Pancreas (tissue), 10 donors: Measurements from ENCODE around the gene DNMT1. TPM values are rescaled to one million over a fixed set of nuclear protein-coding genes. Genes with fewer than 3 reads are reported as not detected.

Experiments
- ATAC-seq, 4 donors: fragments of 200-7000 bp; cut with Tn5 transposase; one replicate each; pipeline versions ENCODE4 v1.8.0 to v1.9.1; 2020; ENCODE audit warnings: mild to moderate bottlenecking in 4 of 4, moderate library complexity in 4 of 4
- DNase-seq, 6 donors: peaks; one replicate each; pipeline ENCODE4 v3.0.0-alpha.2; 2020
- FAIRE-seq: peaks from 2 replicates; lab custom pipeline; 2012; peaks lifted over from hg19 to GRCh38; lab: Jason Lieb, UNC
- H3K27ac ChIP-seq, 4 donors: fragments of 200-600 bp; sonication (generic); 1 replicate in 3 of 4; 2 replicates in 1 of 4; pipeline versions ENCODE4 v1.5.0 to v1.8.0; 2020
- H3K27me3 ChIP-seq, 4 donors: fragments of 200-600 bp; one replicate each; pipeline ENCODE4 v1.8.0; 2021
- H3K36me3 ChIP-seq, 3 donors: fragments of 200-600 bp; sonication (generic) in 1 of 3; one replicate each; pipeline versions ENCODE4 v1.5.0 to v1.8.0; 2020 to 2021
- H3K4me1 ChIP-seq, 3 donors: fragments of 200-600 bp; one replicate each; pipeline ENCODE4 v1.8.0; 2021
- H3K4me3 ChIP-seq, 4 donors: fragments of 200-600 bp; sonication (generic) in 2 of 4; one replicate each; pipeline versions ENCODE4 v1.5.0 to v1.8.0; 2020 to 2021
- H3K9me3 ChIP-seq, 4 donors: fragments of 200-600 bp; one replicate each; pipeline ENCODE4 v1.8.0; 2021
- WGBS, 2 donors: extraction: QIAGEN DNeasy Blood & Tissue Kit; methylation state at CpG; one replicate each; pipeline ENCODE4 v1.1.7; 2013; 5-methylcytosine and 5-hydroxymethylcytosine counted together
- intact Hi-C, 3 donors: fragments of 100-400 bp; cut with DNase I; formaldehyde crosslinking; loops; one replicate each; pipeline versions ENCODE4 v1.11.1 to v1.14.2; 2022
- polyA plus RNA-seq, 2 donors: library from polyadenylated mRNA; stranded (reverse); fragments of 200-250 nt; gene quantifications; one replicate each; pipeline ENCODE4 v1.2.3, GENCODE V29; 2013
- total RNA-seq, 6 donors: library from RNA; stranded (reverse); fragmentation: NEBNext Ultra II Directional in 4 of 6; extraction: Animal tissue kit (Norgen Biotek cat#: 25700) in 4 of 6; gene quantifications; one replicate each; pipeline versions ENCODE4 v1.2.1 to v1.2.4, GENCODE V29; 2021 to 2023
- TF ChIP-seq, protein P1 (sequence below), 4 donors: fragments of 200-600 bp; sonication (generic) in 3 of 4; IDR thresholded peaks; one replicate each; pipeline versions ENCODE4 v1.5.0 to v1.8.0; 2021; ENCODE audit warnings: antibody characterized with exemption in 4 of 4
- donor health status: healthy with polysubstance abuse.
- donor health status: DM: no; HTN: no; CAD: no; lungs with moderate emphysema.
- donor health status: DM: no; HTN: no; CAD: no.
- donor health status: control.
- donor health status: control.
- donor health status: Bipolar disorder and iron deficiency.
- donor health status: DM: yes; HTN: yes; CAD: no.
- donor health status: DM: no; HTN: no; CAD: no.
- donor health status: DM: no; HTN: no; CAD: no.
- donor health status: DM: yes; HTN: yes; CAD: no.

Gene DNMT1
- total and polyA plus RNA-seq, 8 donors, result 11.4 to 28.7 (median 18.3) TPM

- no peaks in the 10 kb centered on the region for H3K36me3 ChIP-seq
- H3K9me3 ChIP-seq, result no peaks in the 10 kb centered on the region
- DNase-seq (no peak), FAIRE-seq (no peak), ATAC-seq (peak in 2 of 4 donors; percentile 51 to 71)
- H3K27me3 ChIP-seq, result no peaks in the 10 kb centered on the region
- intact Hi-C loops, result no loop called here
- H3K27ac ChIP-seq, result peak overlapping the region in 1 of 4 donors; percentile 15
- TF ChIP-seq, protein P1, sequence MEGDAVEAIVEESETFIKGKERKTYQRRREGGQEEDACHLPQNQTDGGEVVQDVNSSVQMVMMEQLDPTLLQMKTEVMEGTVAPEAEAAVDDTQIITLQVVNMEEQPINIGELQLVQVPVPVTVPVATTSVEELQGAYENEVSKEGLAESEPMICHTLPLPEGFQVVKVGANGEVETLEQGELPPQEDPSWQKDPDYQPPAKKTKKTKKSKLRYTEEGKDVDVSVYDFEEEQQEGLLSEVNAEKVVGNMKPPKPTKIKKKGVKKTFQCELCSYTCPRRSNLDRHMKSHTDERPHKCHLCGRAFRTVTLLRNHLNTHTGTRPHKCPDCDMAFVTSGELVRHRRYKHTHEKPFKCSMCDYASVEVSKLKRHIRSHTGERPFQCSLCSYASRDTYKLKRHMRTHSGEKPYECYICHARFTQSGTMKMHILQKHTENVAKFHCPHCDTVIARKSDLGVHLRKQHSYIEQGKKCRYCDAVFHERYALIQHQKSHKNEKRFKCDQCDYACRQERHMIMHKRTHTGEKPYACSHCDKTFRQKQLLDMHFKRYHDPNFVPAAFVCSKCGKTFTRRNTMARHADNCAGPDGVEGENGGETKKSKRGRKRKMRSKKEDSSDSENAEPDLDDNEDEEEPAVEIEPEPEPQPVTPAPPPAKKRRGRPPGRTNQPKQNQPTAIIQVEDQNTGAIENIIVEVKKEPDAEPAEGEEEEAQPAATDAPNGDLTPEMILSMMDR (IDR thresholded peaks at IDR 0.05), result no peak
- H3K4me3 ChIP-seq, result no peak overlapping the region
- H3K4me1 ChIP-seq, result no peaks in the 10 kb centered on the region
- 82 to 99% methylated on average over 4 of the region's 4 CpGs for whole genome bisulfite sequencing, 2 donors
Observed at GRCh38 chr19:10126213-10126639, 68.5 kb downstream of the DNMT1 start.

- Histone ChIP-seq H3K4me1 (no peaks in the 10 kb centered on the region), H3K27ac (no peak overlapping the region), H3K4me3 (no peak overlapping the region), H3K36me3 (no peaks in the 10 kb centered on the region), H3K27me3 (no peaks in the 10 kb centered on the region), H3K9me3 (no peaks in the 10 kb centered on the region)
- DNase-seq, result no peak
- TF ChIP-seq, protein P1 (IDR thresholded peaks at IDR 0.05), result no peak
- ATAC-seq, result no peak
- 94 to 96% methylated on average over 7 of the region's 7 CpGs for WGBS, 2 donors
- intact Hi-C loops, result no loop called here
- no peak for FAIRE-seq
Observed at GRCh38 chr19:10124429-10124828, 70.3 kb downstream of the DNMT1 start.

GRCh38 chr19:10122045-10122444 lies 72.7 kb downstream of the DNMT1 start:
- DNase-seq (no peak), FAIRE-seq (no peak), ATAC-seq (no peak)
- TF ChIP-seq, protein P1 (IDR thresholded peaks at IDR 0.05), result no peak
- Histone ChIP-seq H3K4me3 (no peak overlapping the region), H3K36me3 (peaks cover 0 to 4% (median 3%) of the 10 kb centered on the region in 3 donors), H3K9me3 (no peaks in the 10 kb centered on the region), H3K4me1 (peaks cover 0 to 8% (median 4%) of the 10 kb centered on the region in 3 donors), H3K27me3 (no peaks in the 10 kb centered on the region), H3K27ac (no peak overlapping the region)
- WGBS, 2 donors, result 66 to 88% methylated on average over 6 of the region's 6 CpGs
- intact Hi-C loops, result no loop called here

DNA sequence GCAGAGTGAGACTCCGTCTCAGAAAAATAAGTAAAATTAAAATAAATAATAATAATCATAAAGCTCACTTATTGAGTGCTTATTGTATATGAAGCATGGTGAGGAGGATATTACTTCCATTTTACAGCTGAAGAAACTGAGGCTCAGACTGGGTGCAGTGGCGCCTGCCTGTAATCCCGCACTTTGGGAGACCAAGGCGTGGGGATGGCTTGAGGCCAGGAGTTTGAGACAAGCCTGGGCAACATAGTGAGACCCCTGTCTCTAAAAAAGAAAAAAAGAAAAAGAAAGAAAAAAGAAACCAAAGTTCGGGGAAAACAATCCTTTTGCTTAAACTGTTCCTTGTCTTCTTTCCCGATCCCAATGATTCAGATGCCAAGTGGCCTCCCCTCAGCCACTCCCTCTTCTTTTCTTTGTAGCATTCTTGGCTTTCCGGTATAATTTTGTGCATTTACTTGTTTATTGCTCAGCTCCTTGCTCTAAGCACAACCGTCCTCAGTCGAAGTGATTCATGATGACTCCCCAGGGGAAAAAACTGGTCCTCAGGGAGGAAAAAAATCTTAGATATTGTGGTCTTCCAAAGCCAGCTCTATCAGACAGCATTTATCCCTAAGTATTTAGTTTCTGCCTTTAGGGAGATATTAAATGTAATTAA lies 74.1 kb downstream of the DNMT1 start:
- DNase-seq, result no peak
- FAIRE-seq, result no peak
- Histone ChIP-seq H3K4me3 (no peak overlapping the region), H3K27ac (no peak overlapping the region), H3K36me3 (peaks cover 0 to 11% (median 10%) of the 10 kb centered on the region in 3 donors), H3K27me3 (no peaks in the 10 kb centered on the region), H3K9me3 (no peaks in the 10 kb centered on the region), H3K4me1 (peaks cover 0 to 8% (median 4%) of the 10 kb centered on the region in 3 donors)
- ATAC-seq, result no peak
- 83 to 87% methylated on average over 9 of the region's 9 CpGs for WGBS, 2 donors
- TF ChIP-seq, protein P1 (IDR thresholded peaks at IDR 0.05), result no peak
- intact Hi-C loops, result no loop called here

- no peaks in the 10 kb centered on the region for H3K9me3 ChIP-seq
- peaks cover 0 to 8% (median 4%) of the 10 kb centered on the region in 3 donors for H3K4me1 ChIP-seq
- 22 to 25% methylated on average over 12 of the region's 12 CpGs for WGBS, 2 donors
- H3K27me3 ChIP-seq, result no peaks in the 10 kb centered on the region
- DNase-seq (peak in 1 of 6 donors; percentile 81), ATAC-seq (no peak), FAIRE-seq (no peak)
- H3K36me3 ChIP-seq, result peaks cover 0 to 18% (median 10%) of the 10 kb centered on the region in 3 donors
- intact Hi-C loops, result loop anchor here in 1 of 3 donors (10.0 kb wide), 1 partner anchor 174 kb away; no protein-coding TSS in a partner anchor
- TF ChIP-seq, protein P1 (IDR thresholded peaks at IDR 0.05), result no peak
- H3K27ac ChIP-seq, result peak overlapping the region in 1 of 4 donors; percentile 32
- peak overlapping the region; percentile 74 to 99 (median 83) for H3K4me3 ChIP-seq
Observed at GRCh38 chr19:10118960-10119359, 75.8 kb downstream of the DNMT1 start.
